Measurements from ENCODE around the gene SLBP.

DNA sequence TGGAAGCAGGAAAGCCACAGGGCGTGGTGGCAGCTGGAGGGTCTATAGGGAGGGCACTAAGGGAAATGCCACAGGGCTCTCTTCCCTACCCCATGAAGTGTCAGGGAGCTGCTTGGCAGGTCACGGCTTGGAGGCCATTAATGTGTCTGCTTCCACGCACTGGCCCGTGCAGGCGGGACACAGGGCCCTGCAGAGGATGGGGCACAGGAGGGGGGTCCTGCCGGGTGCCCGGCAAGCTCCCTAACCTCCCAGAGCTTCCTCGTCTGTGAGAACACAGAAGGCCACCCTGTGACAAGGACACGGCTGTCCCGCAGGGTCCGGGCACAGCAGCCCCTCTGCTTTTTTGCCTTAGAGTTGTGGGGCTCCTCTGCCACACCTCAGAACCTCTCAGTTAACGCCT lies 53.5 kb downstream of the SLBP start:
- no peak for TF ChIP-seq TAF1 (IDR thresholded peaks at IDR 0.05; ENCODE audit: borderline replicate concordance, low read depth, low read length)
- no peak for TF ChIP-seq SP1 (IDR thresholded peaks at IDR 0.05; ENCODE audit: low read depth, low read length)
- no peak for TF ChIP-seq POLR2A (IDR thresholded peaks at IDR 0.05; ENCODE audit: low read depth, low read length)

All from GM12878 (cell line).